Fibroblast of mammary gland (primary cell): ENCODE data around the gene G0S2.

Experiments used
- DNase-seq: peaks from one replicate; pipeline ENCODE4 v3.0.0-alpha.2; 2010; ENCODE audit warnings: low read depth
- H3K4me3 ChIP-seq: 2 replicates; pipeline ENCODE4 v1.5.1; 2011; ENCODE audit warnings: low read depth, mild to moderate bottlenecking, low read length, moderate library complexity; ENCODE audit not compliant: control insufficient read depth
- TF ChIP-seq, protein P1 (sequence below): conservative IDR thresholded peaks from 2 replicates; pipeline ENCODE4 v1.5.1; 2011; ENCODE audit warnings: low read depth, low read length, inconsistent platforms; ENCODE audit not compliant: control insufficient read depth, insufficient read depth

Gene G0S2

DNA sequence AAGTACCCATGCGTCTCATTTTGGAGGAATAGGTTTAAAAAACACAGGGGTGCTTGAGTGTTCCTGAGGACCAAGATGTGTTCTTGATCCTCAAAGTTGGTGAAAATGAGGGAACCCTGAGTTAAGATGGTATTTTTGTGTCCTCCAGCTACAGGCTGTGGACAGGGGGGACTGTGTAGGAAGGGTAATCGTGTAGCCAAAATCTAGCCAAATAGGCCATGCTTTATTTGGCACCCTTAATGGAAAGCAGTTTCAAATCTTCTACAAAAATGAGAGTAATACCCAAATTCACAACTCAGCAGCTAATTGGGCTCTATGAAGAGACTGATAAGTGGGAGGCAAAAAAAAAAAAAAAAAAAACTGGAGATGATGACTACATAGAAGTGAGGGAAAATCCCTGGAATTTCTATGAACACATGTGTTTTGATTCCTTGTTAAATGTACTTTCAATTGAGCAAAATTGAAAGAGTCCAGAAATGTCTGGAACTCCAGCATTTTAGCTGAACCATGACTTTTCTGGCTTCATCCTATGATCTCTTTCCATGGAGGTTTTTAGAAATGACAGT lies 29.9 kb downstream of the G0S2 start:
- no peak overlapping the region for H3K4me3 ChIP-seq
- peak; percentile 45 for DNase-seq
- TF ChIP-seq, protein P1, sequence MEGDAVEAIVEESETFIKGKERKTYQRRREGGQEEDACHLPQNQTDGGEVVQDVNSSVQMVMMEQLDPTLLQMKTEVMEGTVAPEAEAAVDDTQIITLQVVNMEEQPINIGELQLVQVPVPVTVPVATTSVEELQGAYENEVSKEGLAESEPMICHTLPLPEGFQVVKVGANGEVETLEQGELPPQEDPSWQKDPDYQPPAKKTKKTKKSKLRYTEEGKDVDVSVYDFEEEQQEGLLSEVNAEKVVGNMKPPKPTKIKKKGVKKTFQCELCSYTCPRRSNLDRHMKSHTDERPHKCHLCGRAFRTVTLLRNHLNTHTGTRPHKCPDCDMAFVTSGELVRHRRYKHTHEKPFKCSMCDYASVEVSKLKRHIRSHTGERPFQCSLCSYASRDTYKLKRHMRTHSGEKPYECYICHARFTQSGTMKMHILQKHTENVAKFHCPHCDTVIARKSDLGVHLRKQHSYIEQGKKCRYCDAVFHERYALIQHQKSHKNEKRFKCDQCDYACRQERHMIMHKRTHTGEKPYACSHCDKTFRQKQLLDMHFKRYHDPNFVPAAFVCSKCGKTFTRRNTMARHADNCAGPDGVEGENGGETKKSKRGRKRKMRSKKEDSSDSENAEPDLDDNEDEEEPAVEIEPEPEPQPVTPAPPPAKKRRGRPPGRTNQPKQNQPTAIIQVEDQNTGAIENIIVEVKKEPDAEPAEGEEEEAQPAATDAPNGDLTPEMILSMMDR = no peak

DNA sequence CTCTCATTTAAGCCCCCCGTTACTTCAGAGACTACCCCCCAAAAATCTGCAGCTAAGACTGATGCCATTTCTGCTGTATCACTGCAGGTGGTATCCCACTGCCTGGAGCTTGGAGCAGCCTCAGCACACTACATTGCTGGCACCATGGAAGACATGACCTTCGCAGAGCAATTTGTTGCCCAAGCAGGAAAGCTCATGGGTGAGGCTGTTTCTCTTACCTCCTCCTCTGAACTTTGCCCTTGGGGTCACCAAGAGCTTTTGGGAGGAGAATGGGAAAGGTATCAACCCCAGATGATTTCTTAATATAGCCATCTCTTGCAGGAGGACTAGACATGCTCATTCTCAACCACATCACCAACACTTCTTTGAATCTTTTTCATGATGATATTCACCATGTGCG lies 31.4 kb downstream of the G0S2 start:
- no peak overlapping the region for H3K4me3 ChIP-seq
- DNase-seq = no peak
- TF ChIP-seq, protein P1 = no peak

DNA sequence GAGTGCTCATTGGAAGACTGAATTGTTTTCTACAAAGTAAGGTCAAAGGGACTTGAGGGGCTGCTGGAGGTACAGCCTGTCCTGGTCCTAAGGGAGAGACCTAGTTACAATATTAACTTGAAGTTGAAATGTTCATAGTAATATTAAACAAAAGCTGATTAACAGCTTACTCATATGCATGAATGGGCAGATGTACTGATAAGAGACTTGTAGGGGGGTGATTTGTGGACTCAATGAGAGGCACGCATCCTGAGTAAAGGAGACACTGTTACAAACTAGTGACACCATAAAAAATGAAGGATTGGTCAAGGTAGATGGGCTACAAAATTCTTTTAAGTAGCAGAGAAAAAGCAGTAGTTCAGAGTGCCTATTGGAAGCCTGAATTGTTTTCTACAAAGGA lies 32.1 kb downstream of the G0S2 start:
- DNase-seq = no peak
- H3K4me3 ChIP-seq = no peak overlapping the region
- TF ChIP-seq, protein P1 = no peak

DNA sequence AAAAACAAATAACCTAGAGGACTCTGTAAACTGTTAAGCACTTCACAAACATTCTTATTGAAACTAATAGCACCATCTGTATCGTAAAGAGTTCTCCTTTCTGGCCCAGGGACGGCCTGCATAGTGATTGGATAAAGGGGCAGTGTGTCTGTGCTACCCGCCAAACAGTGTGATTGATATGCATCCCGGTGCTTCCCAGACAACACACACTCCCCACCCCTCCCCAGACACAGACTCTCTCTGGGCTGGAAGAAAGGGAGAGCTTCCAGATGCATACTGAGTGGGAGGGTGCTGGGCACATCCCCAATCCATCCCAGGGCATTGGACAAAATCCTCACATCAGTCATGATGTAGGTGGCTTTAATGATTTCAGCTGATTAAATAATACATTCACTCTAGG lies 33.1 kb downstream of the G0S2 start:
- TF ChIP-seq, protein P1 = no peak
- H3K4me3 ChIP-seq = no peak overlapping the region
- no peak for DNase-seq

DNA sequence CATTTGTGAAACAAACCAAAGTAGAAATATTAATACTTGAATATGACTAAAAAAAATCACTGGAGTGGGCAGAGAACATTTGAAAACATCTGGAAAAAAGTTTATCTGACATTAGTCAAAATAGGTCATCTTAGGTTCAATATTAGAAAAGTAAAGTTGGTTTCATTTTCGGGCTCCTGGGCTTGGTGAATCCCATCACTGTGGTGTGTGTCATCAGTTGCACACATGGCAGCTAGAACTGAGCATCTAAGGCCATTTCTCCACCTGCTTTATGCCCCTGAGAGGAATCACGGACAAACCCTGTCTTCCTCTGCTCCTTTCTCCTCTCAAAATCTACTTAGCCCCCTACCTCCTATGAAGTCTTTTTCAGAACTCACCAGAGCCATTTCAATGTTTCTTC lies 34.9 kb downstream of the G0S2 start:
- DNase-seq = peak; percentile 36

DNA sequence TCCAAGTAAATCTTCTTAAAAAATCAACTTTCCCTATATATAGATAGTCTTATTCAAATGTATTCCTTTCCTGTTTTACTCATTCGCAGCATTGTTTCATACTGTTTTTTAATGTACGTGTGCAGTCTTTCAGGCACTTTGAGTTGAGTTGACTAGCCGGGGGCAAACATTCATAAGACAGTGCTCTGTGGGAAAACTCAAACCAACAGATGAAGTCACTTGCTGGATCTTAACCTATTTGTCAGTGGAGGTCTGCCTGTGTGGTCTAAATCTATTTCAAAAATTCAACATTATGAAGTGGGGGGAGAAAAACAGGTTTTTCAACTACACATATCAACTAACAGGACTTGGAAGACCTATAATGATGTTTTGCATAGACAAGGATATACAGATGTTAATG lies 35.6 kb downstream of the G0S2 start:
- TF ChIP-seq, protein P1 = no peak
- H3K4me3 ChIP-seq = no peak overlapping the region
- DNase-seq = no peak

More for the DNA sequence above, 34.9 kb downstream of the G0S2 start:
- TF ChIP-seq, protein P1 = no peak
- H3K4me3 ChIP-seq = no peak overlapping the region

DNA sequence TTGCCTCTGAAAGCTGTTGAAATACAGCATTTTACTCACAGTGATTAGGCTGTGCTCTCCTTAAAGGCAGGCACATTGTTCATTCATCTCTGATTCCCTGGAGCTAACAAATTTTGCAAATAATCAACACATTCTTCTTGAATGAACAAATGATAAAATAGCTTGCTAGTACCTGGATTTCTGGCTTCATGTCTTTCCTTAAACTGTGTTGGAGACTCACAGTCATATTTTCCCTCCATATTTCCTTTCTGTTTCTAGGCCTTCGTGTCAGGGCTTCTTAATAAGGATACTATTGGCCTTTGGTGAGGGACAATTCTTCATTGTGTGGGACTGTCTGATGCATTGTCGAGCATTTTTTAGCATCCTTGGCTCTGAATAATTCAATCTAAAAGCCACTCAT lies 39.1 kb downstream of the G0S2 start:
- no peak overlapping the region for H3K4me3 ChIP-seq
- DNase-seq = no peak
- TF ChIP-seq, protein P1 = no peak
